ENCODE measurements around the gene TRIM49B.
"Not testable (repeated sequence)": the region's sequence is repeated elsewhere in the genome, so short reads cannot be mapped to it uniquely, and the experiment has no call there.

TRIM49B gene, protein sequence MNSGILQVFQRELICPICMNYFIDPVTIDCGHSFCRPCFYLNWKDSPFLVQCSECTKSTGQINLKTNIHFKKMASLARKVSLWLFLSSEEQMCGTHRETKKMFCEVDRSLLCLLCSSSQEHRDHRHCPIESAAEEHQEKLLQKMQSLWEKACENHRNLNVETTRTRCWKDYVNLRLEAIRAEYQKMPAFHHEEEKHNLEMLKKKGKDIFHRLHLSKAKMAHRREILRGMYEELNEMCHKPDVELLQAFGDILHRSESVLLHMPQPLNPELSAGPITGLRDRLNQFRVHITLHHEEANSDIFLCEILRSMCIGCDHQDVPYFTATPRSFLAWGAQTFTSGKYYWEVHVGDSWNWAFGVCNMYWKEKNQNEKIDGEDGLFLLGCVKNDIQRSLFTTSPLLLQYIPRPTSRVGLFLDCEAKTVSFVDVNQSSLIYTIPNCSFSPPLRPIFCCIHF

DNA sequence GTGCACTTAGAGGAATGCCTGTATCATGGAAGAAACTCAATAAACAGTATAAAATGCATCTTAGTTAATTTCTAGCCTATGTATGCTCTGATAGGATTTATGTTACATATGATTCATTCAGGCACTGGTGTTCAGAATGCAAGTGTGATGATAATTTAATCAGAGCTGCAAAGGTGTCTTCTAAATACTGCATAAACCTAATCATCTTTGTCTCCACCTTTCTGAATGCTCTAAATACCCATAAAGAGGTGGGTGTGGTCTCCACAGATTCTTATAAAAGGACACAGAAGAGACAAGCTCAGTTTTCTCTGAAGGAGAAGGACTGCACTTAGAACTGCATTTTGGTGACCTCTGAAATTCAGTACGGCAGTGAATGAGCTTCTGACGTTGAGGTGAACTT is at the start of gene TRIM49B:
TRIM49B (plus strand) TSS at position 301 of the 400 bp plus-strand sequence. CDS start 2,777 bp downstream, outside the sequence.
- not testable (repeated sequence) for DNase-seq (ENCODE audit: low read depth in 2 of 2)

DNA sequence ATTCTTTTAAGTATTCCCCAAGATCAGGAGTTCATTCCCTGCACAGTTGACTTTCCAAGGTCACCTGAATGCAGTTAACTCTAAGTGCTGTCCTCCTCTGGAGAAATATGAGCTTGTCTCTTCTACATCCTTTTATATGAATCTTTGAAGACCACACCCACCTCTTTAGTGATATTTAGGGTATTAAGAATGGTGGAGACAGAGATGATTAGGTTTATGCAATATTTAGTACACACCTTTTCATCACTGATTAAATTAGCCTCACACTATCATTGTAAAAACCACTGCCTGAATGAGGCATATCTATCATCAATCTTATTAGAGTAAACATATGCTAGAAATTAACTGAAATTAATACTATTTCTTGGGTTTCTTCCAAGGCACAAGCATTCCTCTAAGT is 44.8 kb upstream of the TRIM49B start, which contains the start of gene TRIM51G:
TRIM51G (minus strand) TSS at position 101 of the 400 bp plus-strand sequence. CDS start 2,190 bp downstream, outside the sequence.
- not testable (repeated sequence) for DNase-seq (ENCODE audit: low read depth in 2 of 2)

DNA sequence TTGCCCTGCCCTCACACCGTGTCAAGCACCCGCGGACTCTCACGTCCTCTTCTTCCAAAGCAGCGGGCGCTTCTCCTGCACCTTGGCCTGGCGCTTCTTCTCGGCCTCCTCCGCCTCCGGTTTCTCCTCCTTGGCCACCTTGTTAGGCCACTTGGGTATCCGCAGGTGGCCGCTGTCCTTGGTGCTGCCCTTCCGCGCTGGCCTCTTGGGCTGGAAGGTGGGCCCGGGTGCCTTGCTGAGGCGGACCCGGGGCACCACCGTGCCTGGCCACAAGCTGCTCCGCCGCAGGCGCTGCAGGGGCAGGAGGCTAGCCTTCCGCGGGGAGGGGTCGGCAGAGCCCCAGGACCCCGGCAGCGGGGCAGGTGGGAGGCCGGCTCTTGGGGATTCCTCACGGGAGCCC is 19.6 kb downstream of the TRIM49B start:
- not testable (repeated sequence) for DNase-seq (ENCODE audit: low read depth in 2 of 2)

DNA sequence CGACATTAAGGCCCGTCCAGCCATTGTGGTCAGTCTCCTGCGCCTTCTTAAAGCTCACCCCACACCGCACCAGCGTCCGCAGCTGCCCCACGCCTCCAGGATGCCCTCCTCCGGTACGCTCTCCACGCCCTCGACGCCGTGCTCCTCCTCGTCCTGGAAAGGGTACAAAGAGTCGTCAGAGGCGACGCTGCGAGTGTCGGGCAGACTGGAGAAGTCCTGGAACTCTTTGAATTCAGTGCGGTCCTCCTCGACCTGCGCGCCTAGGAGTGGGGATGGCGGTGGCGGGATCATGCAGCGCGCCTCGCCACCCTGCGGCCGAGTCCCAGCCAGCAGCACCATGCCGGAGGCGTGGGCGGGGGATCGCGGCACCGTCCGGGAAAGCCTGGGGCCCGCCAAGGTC is 21.2 kb downstream of the TRIM49B start:
- not testable (repeated sequence) for DNase-seq (ENCODE audit: low read depth in 2 of 2)

GRCh38 chr11:49059012-49059411 is 30.4 kb downstream of the TRIM49B start, which contains the start of gene TRIM64C:
Gene TRIM64C (minus strand): TSS chr11:49059112. CDS start chr11:49059112, 0 bp downstream.
- DNase-seq (ENCODE audit: low read depth in 2 of 2): not testable (repeated sequence)

DNA sequence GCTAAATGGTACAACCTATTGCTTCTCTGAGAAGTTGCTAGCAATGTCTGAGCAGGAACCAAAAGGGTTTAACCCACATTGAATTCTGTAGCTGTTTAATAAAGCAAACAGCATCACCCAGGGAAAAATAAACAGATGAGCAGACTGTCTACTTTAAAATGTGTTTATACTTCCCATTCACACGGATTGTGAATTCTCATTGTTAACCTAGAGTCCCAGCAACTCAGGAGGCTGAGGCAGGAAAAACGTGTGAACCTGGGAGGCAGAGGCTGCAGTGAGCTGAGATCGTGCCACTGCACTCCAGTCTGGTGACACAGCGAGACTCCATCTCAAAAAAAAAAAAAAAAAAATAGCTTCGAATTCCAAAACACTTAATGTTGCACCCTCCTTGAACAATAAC is 41.3 kb downstream of the TRIM49B start:
- DNase-seq (ENCODE audit: low read depth in 2 of 2): not testable (repeated sequence)

Data from stimulated activated CD8-positive, alpha-beta memory T cell treated with anti-CD3 and anti-CD28 coated beads, Interleukin-7, amount 100 ng/mL, for 4 hours (primary cell).